H7 (cell line): ENCODE data around the gene LENG8. TPM values are rescaled to one million over a fixed set of nuclear protein-coding genes. Genes with fewer than 3 reads are reported as not detected.
"Not testable (repeated sequence)": the region's sequence is repeated elsewhere in the genome, so short reads cannot be mapped to it uniquely, and the experiment has no call there.

Experiments used
- DNase-seq: peaks from one replicate; pipeline ENCODE4 v3.0.0; 2012
- H3K27me3 ChIP-seq: 2 replicates; pipeline ENCODE4 v1.6.0; 2011; ENCODE audit warnings: mild to moderate bottlenecking, low read length; ENCODE audit not compliant: control insufficient read depth, insufficient read depth
- H3K36me3 ChIP-seq: replicated peaks from 2 replicates; pipeline ENCODE4 v1.5.1; 2011; ENCODE audit warnings: low read length; ENCODE audit not compliant: control insufficient read depth, insufficient read depth
- H3K4me3 ChIP-seq: 2 replicates; pipeline ENCODE4 v1.5.1; 2011; ENCODE audit warnings: low read depth, mild to moderate bottlenecking, control low read depth, low read length, moderate library complexity; ENCODE audit not compliant: insufficient read depth
- total RNA-seq: library from RNA; depleted of rRNA; stranded (reverse); fragments of >200 nt; shearing (Covaris generic); gene quantifications from 2 replicates; pipeline ENCODE4 v1.2.3, GENCODE V29; 2014; rRNA removed

LENG8 gene
- total RNA-seq, 1 experiment from 2014 or later: 25.3 TPM

DNA sequence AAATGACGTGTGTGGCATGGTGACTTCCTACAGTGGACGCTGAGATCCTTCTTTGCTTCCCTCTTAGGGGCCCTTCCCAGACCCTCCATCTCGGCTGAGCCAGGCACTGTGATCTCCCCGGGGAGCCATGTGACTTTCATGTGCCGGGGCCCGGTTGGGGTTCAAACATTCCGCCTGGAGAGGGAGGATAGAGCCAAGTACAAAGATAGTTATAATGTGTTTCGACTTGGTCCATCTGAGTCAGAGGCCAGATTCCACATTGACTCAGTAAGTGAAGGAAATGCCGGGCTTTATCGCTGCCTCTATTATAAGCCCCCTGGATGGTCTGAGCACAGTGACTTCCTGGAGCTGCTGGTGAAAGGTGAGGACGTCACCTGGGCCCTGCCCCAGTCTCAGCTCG lies 58.8 kb downstream of the LENG8 start:
- DNase-seq: no peak
- Histone ChIP-seq H3K36me3 (no peaks in the 10 kb centered on the region), H3K27me3 (no peaks in the 10 kb centered on the region), H3K4me3 (no peak overlapping the region)

DNA sequence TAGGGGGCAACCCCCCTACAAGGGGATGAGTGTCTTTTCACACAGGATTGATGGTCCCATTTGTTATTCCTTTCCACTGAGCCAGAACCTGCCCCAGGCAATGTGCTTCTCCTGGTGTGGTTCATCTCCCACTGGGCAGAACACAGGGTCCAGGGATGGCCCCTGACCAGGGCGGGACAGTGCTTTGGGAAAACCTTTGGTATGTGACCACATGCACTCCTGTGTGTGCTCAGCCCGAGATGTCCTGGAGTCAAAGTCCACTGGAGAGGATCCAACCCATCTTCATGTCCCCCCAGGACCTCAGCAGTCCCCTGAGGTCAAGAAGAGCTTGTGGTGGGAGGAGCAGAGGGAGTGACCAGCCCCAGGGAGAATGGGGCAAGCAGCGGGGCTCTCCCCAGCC lies 59.5 kb downstream of the LENG8 start:
- H3K36me3 ChIP-seq: not testable (repeated sequence)

DNA sequence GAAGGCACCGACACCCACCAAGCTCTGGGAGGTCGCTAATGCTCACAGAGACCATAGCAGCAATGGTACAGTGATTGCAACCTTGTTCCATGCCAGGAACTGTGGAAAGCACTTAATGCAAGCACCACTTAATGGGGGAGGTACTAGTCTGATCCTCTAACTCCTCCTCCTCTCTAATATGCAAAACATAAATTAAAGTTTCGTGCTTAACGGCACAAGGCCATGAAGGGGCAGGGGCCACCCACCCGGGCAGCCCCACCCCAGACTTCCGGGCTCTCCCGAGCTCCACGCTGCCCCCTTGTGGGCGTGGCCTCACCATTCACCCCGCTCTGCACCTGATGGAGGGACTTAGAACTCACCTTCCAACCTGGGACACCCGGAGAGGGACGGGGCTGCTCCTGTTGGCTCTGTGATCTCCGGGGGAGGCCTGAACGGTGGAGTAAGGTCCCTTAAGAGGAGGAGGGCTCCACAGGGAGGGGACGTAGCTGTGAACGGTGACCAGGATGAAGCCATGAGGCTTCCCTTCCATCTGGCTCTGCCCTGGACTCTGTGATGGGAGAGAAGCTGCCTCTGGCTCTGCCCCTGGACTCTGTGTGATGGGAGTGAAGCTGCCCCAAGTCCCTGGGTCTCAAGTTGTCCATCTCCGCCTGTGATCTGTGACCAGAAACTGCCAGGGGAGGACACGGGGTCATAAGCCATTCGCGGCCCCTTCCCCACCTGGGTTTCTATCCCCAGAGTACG lies 60.4 kb downstream of the LENG8 start:
- H3K27me3 ChIP-seq, DNase-seq, H3K4me3 ChIP-seq, H3K36me3 ChIP-seq: not testable (repeated sequence)

More for the DNA sequence above, 59.5 kb downstream of the LENG8 start:
- not testable (repeated sequence) for DNase-seq, H3K4me3 ChIP-seq, H3K27me3 ChIP-seq

Other genes starting within 250 kb of the LENG8 start
- 3,283 and 3,663 TPM in 2 replicates for gene RPS9, start 248.3 kb upstream of the LENG8 start, total RNA-seq
- gene LILRB3, start 226.2 kb upstream of the LENG8 start, total RNA-seq: not detected in 2 replicates
- gene LILRA6, start 206.4 kb upstream of the LENG8 start, total RNA-seq: not detected in 2 replicates
- gene LILRB5, start 191.9 kb upstream of the LENG8 start, total RNA-seq: not detected in 2 replicates
- gene LILRB2, start 168.1 kb upstream of the LENG8 start, total RNA-seq: not detected in 2 replicates
- not detected in 2 replicates for gene LILRA5, start 136.0 kb upstream of the LENG8 start, total RNA-seq
- gene LILRA4, start 110.0 kb upstream of the LENG8 start, total RNA-seq: not detected in 2 replicates
- gene LAIR1, start 84.3 kb upstream of the LENG8 start, total RNA-seq: 0.07 and 0.33 TPM in 2 replicates
- 13.4 and 17.7 TPM in 2 replicates for gene TTYH1, start 33.7 kb upstream of the LENG8 start, total RNA-seq
- 3.5 and 7.9 TPM in 2 replicates for gene LENG9, start 14.6 kb downstream of the LENG8 start, total RNA-seq
- 0.70 and 4.3 TPM in 2 replicates for gene CDC42EP5, start 24.1 kb downstream of the LENG8 start, total RNA-seq
- gene LAIR2, start 53.6 kb downstream of the LENG8 start, total RNA-seq: not detected in 2 replicates
- gene LILRA2, start 124.6 kb downstream of the LENG8 start, total RNA-seq: not detected in 2 replicates
- gene LILRA1, start 144.4 kb downstream of the LENG8 start, total RNA-seq: not detected in 2 replicates
- gene LILRB1, start 181.3 kb downstream of the LENG8 start, total RNA-seq: not detected in 2 replicates
- not detected in 2 replicates for gene LILRB4, start 213.8 kb downstream of the LENG8 start, total RNA-seq